Dermis microvascular lymphatic vessel endothelial cell (primary cell): ENCODE results near the gene HGFAC. TPM values are rescaled to one million over a fixed set of nuclear protein-coding genes. Genes with fewer than 3 reads are reported as not detected.

Experiments
- total RNA-seq: library from RNA; depleted of rRNA; stranded (reverse); fragments of >200 nt; gene quantifications from 2 replicates; pipeline ENCODE4 v1.2.1, GENCODE V29; 2014

HGFAC gene
- total RNA-seq, 1 donor from 2014 or later = 0.13 TPM

Other genes starting within 250 kb of the HGFAC start
- 0.13 and 0.26 TPM in 2 replicates for gene MSANTD1, start 192.8 kb upstream of the HGFAC start, total RNA-seq
- 30.7 and 39.1 TPM in 2 replicates for gene RGS12, start 148.9 kb upstream of the HGFAC start, total RNA-seq
- under 0.01 TPM in 1 of 2 replicates, not detected in the other for gene DOK7, start 21.3 kb downstream of the HGFAC start, total RNA-seq
- gene LRPAP1, start 90.5 kb downstream of the HGFAC start, total RNA-seq = 30.4 and 74.0 TPM in 2 replicates